HCT116 (cell line): ENCODE results near the gene EEFSEC. TPM values are rescaled to one million over a fixed set of nuclear protein-coding genes. Genes with fewer than 3 reads are reported as not detected.

ENCODE experiments used
- ATAC-seq: fragments of 200-7000 bp; cut with Tn5 transposase; 2 replicates; pipeline ENCODE4 v1.9.1; 2020; ENCODE audit warnings: mild to moderate bottlenecking, moderate library complexity
- BruUV-seq: library from RNA; stranded (reverse); fragments of 400-500 nt; replicated peaks from 2 replicates; lab custom pipeline; 2021; lab: Mats Ljungman, UMichigan
- CTCF ChIA-PET: fragments of 300-600 bp; sonication (Branson Sonifier 250); formaldehyde crosslinking; loops from one replicate; lab custom pipeline; 2021; ENCODE audit warnings: antibody characterized with exemption; lab: Charles Lee
- POLR2A ChIA-PET: fragments of 300-600, 350-600 bp; sonication (Branson Sonifier 250); formaldehyde crosslinking; loops from one replicate; lab custom pipeline; 2021; ENCODE audit warnings: antibody characterized with exemption; lab: Charles Lee
- RAD21 ChIA-PET, 2 experiments: fragments of 300-600 bp; sonication (Branson Sonifier 250); formaldehyde crosslinking; loops; one replicate each; lab custom pipeline; 2023; ENCODE audit warnings: low total read pairs in 2 of 2; ENCODE audit not compliant: uncharacterized antibody in 2 of 2, unreplicated experiment in 2 of 2, low non-redundant PET in 1 of 2; lab: Charles Lee
- DNase-seq: peaks from one replicate; pipeline ENCODE4 v3.0.0-alpha.2; 2010; ENCODE audit warnings: low read depth, low spot score
- H2AFZ ChIP-seq: fragments of 200-600 bp; shearing (Covaris generic), sonication (generic); 2 replicates; pipeline ENCODE4 v1.6.1; 2017; ENCODE audit warnings: low read depth, mixed run types, mixed read lengths, antibody characterized with exemption, low read length; ENCODE audit not compliant: poor library complexity, severe bottlenecking
- H3K27ac ChIP-seq: 2 replicates; pipeline ENCODE4 v1.5.1; 2012; ENCODE audit warnings: low read depth, low read length
- H3K27me3 ChIP-seq: fragments of 200-600 bp; sonication (generic); 2 replicates; pipeline ENCODE4 v1.6.1; 2016; ENCODE audit warnings: mixed run types, low read length, mixed read lengths; ENCODE audit not compliant: insufficient read depth
- H3K36me3 ChIP-seq, 2 experiments: fragments of 200-500 bp in 1 of 2; fragments of 200-600 bp in 1 of 2; sonication (Bioruptor generic) in 1 of 2; sonication (generic) in 1 of 2; 2 replicates each; pipeline versions ENCODE4 v1.5.1 to v1.6.1; 2014 to 2016; ENCODE audit warnings: low read length in 2 of 2, inconsistent platforms in 1 of 2, mixed read lengths in 1 of 2, mixed run types in 1 of 2; ENCODE audit not compliant: insufficient read depth in 2 of 2, control insufficient read depth in 1 of 2
- H3K4me1 ChIP-seq, 2 experiments: fragments of 200-600 bp in 1 of 2; sonication (generic) in 1 of 2; 2 replicates each; pipeline versions ENCODE4 v1.5.1 to v1.6.1; 2012 to 2017; ENCODE audit warnings: low read length in 2 of 2, inconsistent platforms in 1 of 2, mild to moderate bottlenecking in 1 of 2, mixed read lengths in 1 of 2, mixed run types in 1 of 2, moderate library complexity in 1 of 2; ENCODE audit not compliant: insufficient read depth in 2 of 2, control insufficient read depth in 1 of 2
- H3K4me2 ChIP-seq: fragments of 200-600 bp; sonication (generic); 2 replicates; pipeline ENCODE4 v1.6.1; 2017; ENCODE audit warnings: mixed run types, low read length, mixed read lengths
- H3K4me3 ChIP-seq, 2 experiments: fragments of 200-600 bp in 1 of 2; sonication (generic) in 1 of 2; replicated peaks in 1 of 2; 2 replicates each; pipeline ENCODE4 v1.5.1; 2011 to 2016; ENCODE audit warnings: low read length in 2 of 2, control low read depth in 1 of 2, low read depth in 1 of 2, mild to moderate bottlenecking in 1 of 2, mixed read lengths in 1 of 2, mixed run types in 1 of 2
- H3K79me2 ChIP-seq: fragments of 200-600 bp; sonication (generic); 2 replicates; pipeline ENCODE4 v1.6.1; 2017; ENCODE audit warnings: mild to moderate bottlenecking, mixed run types, low read length, moderate library complexity, mixed read lengths; ENCODE audit not compliant: insufficient read depth
- H3K9ac ChIP-seq: fragments of 200-600 bp; sonication (generic); 2 replicates; pipeline ENCODE4 v1.6.1; 2016; ENCODE audit warnings: low read length, mixed read lengths
- H3K9me2 ChIP-seq: fragments of 200-600 bp; sonication (generic), shearing (Covaris generic); 2 replicates; pipeline ENCODE4 v1.6.1; 2017; ENCODE audit warnings: mixed run types, mild to moderate bottlenecking, moderate library complexity; ENCODE audit not compliant: insufficient read depth
- H3K9me3 ChIP-seq, 2 experiments: fragments of 200-500 bp in 1 of 2; fragments of 200-600 bp in 1 of 2; sonication (Bioruptor generic) in 1 of 2; sonication (generic) in 1 of 2; 2 replicates each; pipeline ENCODE4 v1.6.1; 2014 to 2017; ENCODE audit warnings: low read length in 2 of 2, mixed read lengths in 2 of 2, inconsistent platforms in 1 of 2, low read depth in 1 of 2, mild to moderate bottlenecking in 1 of 2, mixed run types in 1 of 2, moderate library complexity in 1 of 2; ENCODE audit not compliant: control insufficient read depth in 1 of 2, insufficient read depth in 1 of 2
- H4K20me1 ChIP-seq: fragments of 200-600 bp; sonication (generic), shearing (Covaris generic); 2 replicates; pipeline ENCODE4 v1.6.1; 2017; ENCODE audit warnings: mixed run types, mild to moderate bottlenecking, moderate library complexity; ENCODE audit not compliant: insufficient read depth
- CBX3 ChIP-seq: IDR thresholded peaks from 2 replicates; pipeline ENCODE4 v1.6.1; 2012; ENCODE audit warnings: low read depth
- CEBPB ChIP-seq: IDR thresholded peaks from 2 replicates; pipeline ENCODE4 v1.6.1; 2012; ENCODE audit warnings: low read depth
- CTCF ChIP-seq, 3 experiments: fragments of 200-600 bp in 1 of 3; sonication (generic) in 1 of 3; IDR thresholded peaks in 2 of 3; conservative IDR thresholded peaks in 1 of 3; 2 replicates each; pipeline ENCODE4 v1.5.1; 2012 to 2017; ENCODE audit warnings: low read depth in 2 of 3, low read length in 2 of 3, antibody characterized with exemption in 1 of 3, borderline replicate concordance in 1 of 3, control low read depth in 1 of 3, mild to moderate bottlenecking in 1 of 3, mixed read lengths in 1 of 3, mixed run types in 1 of 3, moderate library complexity in 1 of 3; ENCODE audit not compliant: insufficient read depth in 1 of 3
- EGR1 ChIP-seq: IDR thresholded peaks from 2 replicates; pipeline ENCODE4 v1.6.1; 2012; ENCODE audit warnings: low read depth
- ELF1 ChIP-seq: IDR thresholded peaks from 2 replicates; pipeline ENCODE4 v1.6.1; 2012; ENCODE audit warnings: low read depth, borderline replicate concordance
- JUND ChIP-seq: IDR thresholded peaks from 2 replicates; pipeline ENCODE4 v1.6.1; 2012
- POLR2A ChIP-seq: IDR thresholded peaks from 2 replicates; pipeline ENCODE4 v1.7.0; 2011; ENCODE audit warnings: borderline replicate concordance; ENCODE audit not compliant: insufficient read depth, insufficient read length; ENCODE audit errors: extremely low read depth
- POLR2AphosphoS5 ChIP-seq: IDR thresholded peaks from 2 replicates; pipeline ENCODE4 v1.6.1; 2011; ENCODE audit warnings: mild to moderate bottlenecking, low read depth, low read length, moderate library complexity
- REST ChIP-seq: IDR thresholded peaks from 2 replicates; pipeline ENCODE4 v1.6.1; 2012; ENCODE audit warnings: low read depth
- SIN3A ChIP-seq: IDR thresholded peaks from 2 replicates; pipeline ENCODE4 v1.6.1; 2012; ENCODE audit warnings: low read depth
- ZBTB33 ChIP-seq: IDR thresholded peaks from 2 replicates; pipeline ENCODE4 v1.6.1; 2011; ENCODE audit warnings: mild to moderate bottlenecking, low read length, moderate library complexity; ENCODE audit not compliant: insufficient replicate concordance; ENCODE audit errors: extremely low read depth
- intact Hi-C: fragments of 100-400 bp; cut with micrococcal nuclease; formaldehyde crosslinking; loops from 2 replicates; pipeline ENCODE4 v1.10.0; 2022
- total RNA-seq: library from RNA; stranded (reverse); gene quantifications from one replicate; pipeline ENCODE4 v1.2.1, GENCODE V29; 2021; ENCODE audit not compliant: unreplicated experiment

EEFSEC gene
- total RNA-seq, 1 experiment from 2014 or later: 16.1 TPM

- RAD21 ChIA-PET: no interaction called here
- Histone ChIP-seq H4K20me1 (no peaks in the 10 kb centered on the region), H3K36me3 (no peaks in the 10 kb centered on the region), H3K9me2 (no peaks in the 10 kb centered on the region), H3K79me2 (no peaks in the 10 kb centered on the region), H3K27me3 (no peaks in the 10 kb centered on the region), H3K4me2 (no peak overlapping the region), H3K9me3 (no peaks in the 10 kb centered on the region), H3K27ac (no peak overlapping the region), H3K9ac (no peak overlapping the region), H2AFZ (no peak overlapping the region), H3K4me1 (no peaks in the 10 kb centered on the region), H3K4me3 (no peak overlapping the region)
- ATAC-seq (no peak), DNase-seq (no peak)
- BruUV-seq: no TSS peak
- intact Hi-C loops: no loop called here
- TF ChIP-seq CTCF (IDR thresholded peaks at IDR 0.05 in 2 of 3, conservative IDR thresholded peaks at IDR 0.05 in 1 of 3; ENCODE audit: borderline replicate concordance in 1 of 3, insufficient read depth in 1 of 3, low read depth in 2 of 3, low read length in 2 of 3) (no peak), CBX3 (no peak), POLR2A (no peak), CEBPB (no peak), REST (no peak), ZBTB33 (no peak), EGR1 (no peak), POLR2AphosphoS5 (no peak), JUND (no peak), SIN3A (no peak), ELF1 (no peak)
- CTCF ChIA-PET: no interaction called here
- POLR2A ChIA-PET: no interaction called here
Measured at GRCh38 chr3:128245460-128245859, 92.2 kb downstream of the EEFSEC start.
